DND-41 (cell line): ENCODE data around the gene KCND1.

Experiments used
- ATAC-seq: fragments of 200-7000 bp; cut with Tn5 transposase; 3 replicates; pipeline ENCODE4 v1.9.1; 2021; ENCODE audit warnings: low read depth; ENCODE audit not compliant: insufficient read depth
- DNase-seq: peaks from one replicate; pipeline ENCODE4 v3.0.0-alpha.2; 2020
- H2AFZ ChIP-seq: 2 replicates; pipeline ENCODE4 v1.6.0; 2012; ENCODE audit warnings: low read depth, low read length
- H3K27ac ChIP-seq: 2 replicates; pipeline ENCODE4 v1.5.1; 2012; ENCODE audit warnings: low read length, inconsistent platforms
- H3K27me3 ChIP-seq: fragments of 200-600 bp; sonication (generic); 2 replicates; pipeline ENCODE4 v1.6.0; 2012; ENCODE audit warnings: low read length, mild to moderate bottlenecking, inconsistent platforms; ENCODE audit not compliant: insufficient read depth, poor library complexity
- H3K36me3 ChIP-seq: 2 replicates; pipeline ENCODE4 v1.5.1; 2012; ENCODE audit warnings: low read length, inconsistent platforms; ENCODE audit not compliant: insufficient read depth
- H3K4me1 ChIP-seq: 2 replicates; pipeline ENCODE4 v1.5.1; 2012; ENCODE audit warnings: mild to moderate bottlenecking, low read length; ENCODE audit not compliant: insufficient read depth
- H3K4me2 ChIP-seq: 2 replicates; pipeline ENCODE4 v1.6.0; 2012; ENCODE audit warnings: mild to moderate bottlenecking, moderate library complexity, low read length, inconsistent platforms; ENCODE audit not compliant: insufficient read depth
- H3K4me3 ChIP-seq, 2 experiments: fragments of 200-600 bp in 1 of 2; shearing (Covaris generic) in 1 of 2; 2 replicates each; pipeline ENCODE4 v1.5.1; 2012 to 2016; ENCODE audit warnings: inconsistent platforms in 2 of 2, low read length in 2 of 2, mild to moderate bottlenecking in 2 of 2, low read depth in 1 of 2, moderate library complexity in 1 of 2
- H3K79me2 ChIP-seq: 2 replicates; pipeline ENCODE4 v1.6.0; 2012; ENCODE audit warnings: low read length, inconsistent platforms; ENCODE audit not compliant: insufficient read depth
- H3K9ac ChIP-seq: 2 replicates; pipeline ENCODE4 v1.6.0; 2012; ENCODE audit warnings: low read depth, mild to moderate bottlenecking, inconsistent platforms, low read length, moderate library complexity
- H3K9me3 ChIP-seq: 2 replicates; pipeline ENCODE4 v1.5.1; 2012; ENCODE audit warnings: low read length, moderate library complexity, mild to moderate bottlenecking, inconsistent platforms; ENCODE audit not compliant: insufficient read depth, severe bottlenecking
- H4K20me1 ChIP-seq: 2 replicates; pipeline ENCODE4 v1.6.0; 2012; ENCODE audit warnings: low read length; ENCODE audit not compliant: insufficient read depth
- EZH2 ChIP-seq: IDR thresholded peaks from 3 replicates; pipeline ENCODE4 v1.6.1; 2012; ENCODE audit warnings: borderline replicate concordance, low read depth, mild to moderate bottlenecking, moderate library complexity, low read length, inconsistent platforms; ENCODE audit not compliant: severe bottlenecking
- TF ChIP-seq, protein P1 (sequence below): IDR thresholded peaks from 2 replicates; pipeline ENCODE4 v1.5.1; 2012; ENCODE audit warnings: borderline replicate concordance, low read length, moderate library complexity, mild to moderate bottlenecking; ENCODE audit not compliant: poor library complexity, severe bottlenecking; ENCODE audit errors: extremely low read depth

KCND1 gene

DNA sequence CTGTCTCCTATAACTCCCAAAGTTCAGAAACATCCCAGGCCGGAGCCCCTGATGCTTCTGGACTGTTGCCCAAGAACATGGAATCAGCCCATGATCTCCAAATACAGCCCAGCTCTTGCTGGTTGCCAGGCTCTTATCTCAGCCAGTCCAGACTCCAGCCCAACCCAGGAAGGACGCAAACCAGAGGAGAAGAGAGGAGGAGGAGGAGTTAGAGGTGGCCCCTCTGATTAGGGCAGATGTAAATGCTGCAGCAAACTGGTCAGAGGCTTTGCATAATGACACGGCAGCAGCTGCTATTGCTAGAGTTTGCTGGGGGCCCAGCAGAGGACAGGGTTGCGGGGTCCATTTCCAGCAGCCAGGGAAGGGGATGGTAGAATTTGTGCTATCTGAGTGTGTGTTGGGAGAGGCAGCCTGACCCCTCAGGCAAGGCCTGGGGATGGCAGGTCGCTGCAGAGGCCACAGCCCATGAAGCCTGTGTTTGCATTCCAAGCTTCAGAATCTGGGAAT is 10.0 kb downstream of the KCND1 start:
- peaks cover 6% of the 10 kb centered on the region for H3K79me2 ChIP-seq
- DNase-seq (no peak), ATAC-seq (no peak)
- no peak overlapping the region for H3K9ac ChIP-seq
- no peak for TF ChIP-seq EZH2
- TF ChIP-seq, protein P1, sequence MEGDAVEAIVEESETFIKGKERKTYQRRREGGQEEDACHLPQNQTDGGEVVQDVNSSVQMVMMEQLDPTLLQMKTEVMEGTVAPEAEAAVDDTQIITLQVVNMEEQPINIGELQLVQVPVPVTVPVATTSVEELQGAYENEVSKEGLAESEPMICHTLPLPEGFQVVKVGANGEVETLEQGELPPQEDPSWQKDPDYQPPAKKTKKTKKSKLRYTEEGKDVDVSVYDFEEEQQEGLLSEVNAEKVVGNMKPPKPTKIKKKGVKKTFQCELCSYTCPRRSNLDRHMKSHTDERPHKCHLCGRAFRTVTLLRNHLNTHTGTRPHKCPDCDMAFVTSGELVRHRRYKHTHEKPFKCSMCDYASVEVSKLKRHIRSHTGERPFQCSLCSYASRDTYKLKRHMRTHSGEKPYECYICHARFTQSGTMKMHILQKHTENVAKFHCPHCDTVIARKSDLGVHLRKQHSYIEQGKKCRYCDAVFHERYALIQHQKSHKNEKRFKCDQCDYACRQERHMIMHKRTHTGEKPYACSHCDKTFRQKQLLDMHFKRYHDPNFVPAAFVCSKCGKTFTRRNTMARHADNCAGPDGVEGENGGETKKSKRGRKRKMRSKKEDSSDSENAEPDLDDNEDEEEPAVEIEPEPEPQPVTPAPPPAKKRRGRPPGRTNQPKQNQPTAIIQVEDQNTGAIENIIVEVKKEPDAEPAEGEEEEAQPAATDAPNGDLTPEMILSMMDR, result no peak
- peaks cover 3% of the 10 kb centered on the region; the same call in 1 of the 2 replicates for H4K20me1 ChIP-seq
- no peak overlapping the region for H3K27ac ChIP-seq
- H3K4me2 ChIP-seq, result no peak overlapping the region
- H3K4me3 ChIP-seq, result no peak overlapping the region
- no peaks in the 10 kb centered on the region; the same call in 1 of the 2 replicates for H3K36me3 ChIP-seq
- peaks cover 11% of the 10 kb centered on the region for H3K4me1 ChIP-seq
- no peak overlapping the region for H2AFZ ChIP-seq
- H3K27me3 ChIP-seq, result no peaks in the 10 kb centered on the region
- H3K9me3 ChIP-seq, result no peaks in the 10 kb centered on the region

GRCh38 chrX:48960291-48960690 is 11.4 kb downstream of the KCND1 start:
- DNase-seq (no peak), ATAC-seq (no peak)
- Histone ChIP-seq H2AFZ (no peak overlapping the region), H3K4me3 (no peak overlapping the region), H3K27me3 (no peaks in the 10 kb centered on the region), H3K4me1 (peaks cover 25% of the 10 kb centered on the region), H3K9ac (no peak overlapping the region), H3K27ac (no peak overlapping the region), H3K9me3 (no peaks in the 10 kb centered on the region), H3K4me2 (no peak overlapping the region), H4K20me1 (peaks cover 16% of the 10 kb centered on the region), H3K36me3 (peaks cover 11% of the 10 kb centered on the region), H3K79me2 (peaks cover 19% of the 10 kb centered on the region)
- TF ChIP-seq EZH2, result no peak
- TF ChIP-seq, protein P1, result no peak

GRCh38 chrX:48958635-48959094 is 13.0 kb downstream of the KCND1 start:
- Histone ChIP-seq H3K36me3 (peaks cover 23% of the 10 kb centered on the region), H3K27ac (peak overlapping the region; percentile 80), H3K4me1 (peaks cover 41% of the 10 kb centered on the region), H3K4me2 (peak overlapping the region; percentile 73), H3K4me3 (peak overlapping the region; percentile 37 to 80; a peak in 3 of 4 replicates), H3K9ac (peak overlapping the region; percentile 80), H3K9me3 (no peaks in the 10 kb centered on the region), H3K27me3 (no peaks in the 10 kb centered on the region), H2AFZ (peak overlapping the region; percentile 72; the same call in 1 of the 2 replicates), H4K20me1 (peaks cover 25% of the 10 kb centered on the region), H3K79me2 (peaks cover 36% of the 10 kb centered on the region)
- TF ChIP-seq, protein P1, result no peak
- TF ChIP-seq EZH2, result no peak
- DNase-seq, result no peak
- no peak for ATAC-seq
